Neural progenitor cell (in vitro differentiated cells): Measurements from ENCODE around the gene TAX1BP1. TPM values are rescaled to one million over a fixed set of nuclear protein-coding genes. Genes with fewer than 3 reads are reported as not detected.

Source experiments
- DNase-seq: peaks from one replicate; pipeline ENCODE4 v3.0.0-alpha.2; 2016; ENCODE audit warnings: low spot score
- H2AFZ ChIP-seq: fragments of 200-600 bp; sonication (generic); replicated peaks from 2 replicates; pipeline ENCODE4 v1.6.1; 2016; ENCODE audit warnings: antibody characterized with exemption
- H3F3A ChIP-seq: fragments of 200-600 bp; sonication (generic); 2 replicates; pipeline ENCODE4 v1.6.1; 2016; ENCODE audit warnings: antibody characterized with exemption, low read depth
- H3K27ac ChIP-seq: fragments of 200-600 bp; sonication (generic); 2 replicates; pipeline ENCODE4 v1.5.1; 2016; ENCODE audit warnings: mild to moderate bottlenecking
- H3K27me3 ChIP-seq: fragments of 200-600 bp; sonication (generic); 2 replicates; pipeline ENCODE4 v1.6.1; 2016; ENCODE audit warnings: mild to moderate bottlenecking, moderate library complexity
- H3K36me3 ChIP-seq: fragments of 200-600 bp; sonication (generic); 2 replicates; pipeline ENCODE4 v1.5.1; 2016
- H3K4me1 ChIP-seq: fragments of 200-600 bp; sonication (generic); 2 replicates; pipeline ENCODE4 v1.6.1; 2016; ENCODE audit warnings: mixed run types
- H3K4me2 ChIP-seq: fragments of 200-600 bp; sonication (generic); 2 replicates; pipeline ENCODE4 v1.6.1; 2016
- H3K4me3 ChIP-seq: fragments of 200-600 bp; sonication (generic); 2 replicates; pipeline ENCODE4 v1.5.1; 2016
- H3K79me2 ChIP-seq: fragments of 200-600 bp; sonication (generic); 2 replicates; pipeline ENCODE4 v1.6.1; 2016; ENCODE audit warnings: low read depth
- H3K9ac ChIP-seq: fragments of 200-600 bp; sonication (generic); 2 replicates; pipeline ENCODE4 v1.6.1; 2016
- H3K9me3 ChIP-seq: fragments of 200-600 bp; sonication (generic); 2 replicates; pipeline ENCODE4 v1.5.1; 2016; ENCODE audit warnings: low read depth
- H4K20me1 ChIP-seq: fragments of 200-600 bp; sonication (generic); 2 replicates; pipeline ENCODE4 v1.6.1; 2016; ENCODE audit warnings: low read depth
- H3K27ac Mint-ChIP-seq: 3 replicates; pipeline ENCODE4 v1.8.0; 2021; ENCODE audit warnings: mixed read lengths
- H3K27me3 Mint-ChIP-seq: 2 replicates; pipeline ENCODE4 v1.8.0; 2022; ENCODE audit warnings: low read depth, mild to moderate bottlenecking, inconsistent platforms, moderate library complexity, mixed read lengths; ENCODE audit not compliant: insufficient read depth
- H3K36me3 Mint-ChIP-seq: 3 replicates; pipeline ENCODE4 v1.8.0; 2021; ENCODE audit warnings: mixed read lengths
- H3K4me1 Mint-ChIP-seq: 3 replicates; pipeline ENCODE4 v1.8.0; 2021; ENCODE audit warnings: mixed read lengths
- H3K4me3 Mint-ChIP-seq: 3 replicates; pipeline ENCODE4 v1.8.0; 2021; ENCODE audit warnings: mild to moderate bottlenecking, moderate library complexity, mixed read lengths
- H3K9me3 Mint-ChIP-seq: 3 replicates; pipeline ENCODE4 v1.8.0; 2020; ENCODE audit warnings: mixed read lengths
- EZH2 ChIP-seq: fragments of 200-600 bp; sonication (generic); IDR thresholded peaks from 2 replicates; pipeline ENCODE4 v1.6.1; 2017; ENCODE audit warnings: antibody characterized with exemption, mild to moderate bottlenecking, moderate library complexity
- EZH2phosphoT487 ChIP-seq: fragments of 200-600 bp; sonication (generic); IDR thresholded peaks from 2 replicates; pipeline ENCODE4 v1.6.1; 2017; ENCODE audit warnings: antibody characterized with exemption
- total RNA-seq: library from RNA; depleted of rRNA; stranded (reverse); fragments of >200 nt; gene quantifications from 2 replicates; pipeline ENCODE4 v1.2.3, GENCODE V29; 2015; ENCODE audit warnings: low replicate concordance
- TF ChIP-seq, protein P1 (sequence below): fragments of 200-600 bp; sonication (generic); IDR thresholded peaks from 2 replicates; pipeline ENCODE4 v1.5.1; 2017; ENCODE audit warnings: antibody characterized with exemption, mild to moderate bottlenecking

Gene TAX1BP1
- total RNA-seq, 1 donor from 2014 or later, result 80.0 TPM

DNA sequence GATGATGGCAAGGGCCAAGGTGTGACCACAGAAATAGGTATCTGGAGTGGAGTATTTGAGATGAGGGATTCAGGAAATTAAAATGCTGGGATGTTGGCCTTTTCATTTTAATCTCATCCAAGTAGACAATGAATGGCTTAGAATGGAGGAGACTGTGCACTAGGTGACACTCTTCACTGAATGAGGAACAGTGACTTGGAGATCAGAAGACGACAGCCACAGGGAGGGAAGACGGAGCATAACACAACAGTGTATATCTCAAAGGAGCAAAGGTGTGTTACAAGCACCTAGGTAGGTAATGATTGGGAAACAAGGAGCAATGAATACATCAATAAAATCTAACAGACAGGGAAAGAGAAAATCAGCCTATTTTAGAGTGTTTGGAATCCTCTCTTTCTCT is 4.1 kb upstream of the TAX1BP1 start:
- Mint-ChIP-seq H3K4me3 (no peak overlapping the region), H3K9me3 (no peaks in the 10 kb centered on the region), H3K27me3 (no peaks in the 10 kb centered on the region), H3K36me3 (peaks cover under 1% of the 10 kb centered on the region), H3K27ac (no peak overlapping the region), H3K4me1 (peaks cover 8% of the 10 kb centered on the region)
- DNase-seq, result no peak
- H3K4me3 ChIP-seq, result no peak overlapping the region
- H3K27ac ChIP-seq, result no peak overlapping the region
- H3K79me2 ChIP-seq, result peaks cover 7% of the 10 kb centered on the region
- H2AFZ ChIP-seq, result no peak overlapping the region
- peaks cover 19% of the 10 kb centered on the region for H3F3A ChIP-seq
- no peak overlapping the region for H3K9ac ChIP-seq
- peaks cover under 1% of the 10 kb centered on the region for H4K20me1 ChIP-seq
- H3K4me2 ChIP-seq, result no peak overlapping the region
- no peaks in the 10 kb centered on the region for H3K9me3 ChIP-seq
- no peaks in the 10 kb centered on the region for H3K4me1 ChIP-seq
- no peaks in the 10 kb centered on the region for H3K27me3 ChIP-seq
- H3K36me3 ChIP-seq, result no peaks in the 10 kb centered on the region
- no peak for TF ChIP-seq EZH2
- TF ChIP-seq, protein P1, sequence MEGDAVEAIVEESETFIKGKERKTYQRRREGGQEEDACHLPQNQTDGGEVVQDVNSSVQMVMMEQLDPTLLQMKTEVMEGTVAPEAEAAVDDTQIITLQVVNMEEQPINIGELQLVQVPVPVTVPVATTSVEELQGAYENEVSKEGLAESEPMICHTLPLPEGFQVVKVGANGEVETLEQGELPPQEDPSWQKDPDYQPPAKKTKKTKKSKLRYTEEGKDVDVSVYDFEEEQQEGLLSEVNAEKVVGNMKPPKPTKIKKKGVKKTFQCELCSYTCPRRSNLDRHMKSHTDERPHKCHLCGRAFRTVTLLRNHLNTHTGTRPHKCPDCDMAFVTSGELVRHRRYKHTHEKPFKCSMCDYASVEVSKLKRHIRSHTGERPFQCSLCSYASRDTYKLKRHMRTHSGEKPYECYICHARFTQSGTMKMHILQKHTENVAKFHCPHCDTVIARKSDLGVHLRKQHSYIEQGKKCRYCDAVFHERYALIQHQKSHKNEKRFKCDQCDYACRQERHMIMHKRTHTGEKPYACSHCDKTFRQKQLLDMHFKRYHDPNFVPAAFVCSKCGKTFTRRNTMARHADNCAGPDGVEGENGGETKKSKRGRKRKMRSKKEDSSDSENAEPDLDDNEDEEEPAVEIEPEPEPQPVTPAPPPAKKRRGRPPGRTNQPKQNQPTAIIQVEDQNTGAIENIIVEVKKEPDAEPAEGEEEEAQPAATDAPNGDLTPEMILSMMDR, result no peak
- TF ChIP-seq EZH2phosphoT487, result no peak

DNA sequence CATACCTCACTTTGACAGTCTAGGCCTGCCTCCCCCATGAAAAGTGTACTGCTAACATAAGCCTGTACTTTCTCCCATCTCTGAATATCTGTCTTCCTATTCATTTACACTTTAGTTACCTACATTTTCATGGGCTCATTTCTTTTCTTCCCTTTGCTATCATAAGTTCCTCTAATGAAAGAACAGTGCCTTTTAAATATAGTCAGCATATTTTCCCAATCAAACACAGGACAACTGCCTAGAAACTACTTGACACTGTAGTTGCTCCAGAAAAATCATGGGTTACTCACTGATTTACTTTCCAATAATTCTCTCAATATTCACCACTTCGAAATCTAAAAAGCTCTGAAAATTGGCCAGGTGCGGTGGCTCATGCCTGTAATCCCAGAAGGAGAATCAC is 2.8 kb upstream of the TAX1BP1 start:
- Histone ChIP-seq H3K4me3 (no peak overlapping the region), H3K27ac (no peak overlapping the region), H3K36me3 (no peaks in the 10 kb centered on the region), H3K27me3 (no peaks in the 10 kb centered on the region), H3K9ac (no peak overlapping the region), H3F3A (peaks cover 19% of the 10 kb centered on the region), H3K4me1 (peaks cover 4% of the 10 kb centered on the region), H4K20me1 (peaks cover 9% of the 10 kb centered on the region), H2AFZ (no peak overlapping the region), H3K79me2 (peaks cover 20% of the 10 kb centered on the region), H3K4me2 (no peak overlapping the region), H3K9me3 (no peaks in the 10 kb centered on the region)
- TF ChIP-seq EZH2phosphoT487 (no peak), EZH2 (no peak)
- TF ChIP-seq, protein P1, result no peak
- peaks cover 17% of the 10 kb centered on the region for H3K4me1 Mint-ChIP-seq
- no peaks in the 10 kb centered on the region for H3K27me3 Mint-ChIP-seq
- H3K9me3 Mint-ChIP-seq, result no peaks in the 10 kb centered on the region
- peaks cover 2% of the 10 kb centered on the region for H3K36me3 Mint-ChIP-seq
- H3K4me3 Mint-ChIP-seq, result no peak overlapping the region
- H3K27ac Mint-ChIP-seq, result no peak overlapping the region
- DNase-seq, result no peak

DNA sequence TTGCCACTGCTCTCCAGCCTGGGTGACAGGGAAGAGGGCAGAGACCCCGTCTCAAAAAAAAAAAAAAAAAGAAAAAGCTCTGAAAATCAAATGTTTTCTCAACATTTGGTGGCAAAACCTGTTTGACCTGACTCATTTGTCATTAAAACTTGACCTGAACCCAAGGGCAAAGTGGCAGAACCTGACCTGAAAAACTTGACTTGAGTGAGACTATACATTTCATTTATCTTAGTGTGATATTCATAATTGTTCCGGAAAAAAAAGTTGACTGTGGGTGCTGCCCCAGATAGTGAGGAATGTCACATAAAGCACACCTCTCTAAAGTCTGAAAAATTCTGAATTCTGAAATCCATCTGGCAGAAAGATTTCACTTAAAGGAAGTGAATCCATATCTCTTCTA is 2.3 kb upstream of the TAX1BP1 start:
- peaks cover 24% of the 10 kb centered on the region for H3K79me2 ChIP-seq
- no peaks in the 10 kb centered on the region for H3K9me3 Mint-ChIP-seq

More for the DNA sequence above, 2.3 kb upstream of the TAX1BP1 start:
- Histone ChIP-seq H3K27ac (no peak overlapping the region), H4K20me1 (peaks cover 11% of the 10 kb centered on the region), H3K4me3 (no peak overlapping the region), H3K36me3 (no peaks in the 10 kb centered on the region), H3K4me2 (no peak overlapping the region), H3K4me1 (peaks cover 4% of the 10 kb centered on the region), H3F3A (peaks cover 19% of the 10 kb centered on the region), H3K9me3 (no peaks in the 10 kb centered on the region), H2AFZ (no peak overlapping the region), H3K9ac (no peak overlapping the region), H3K27me3 (no peaks in the 10 kb centered on the region)
- TF ChIP-seq, protein P1, result no peak
- TF ChIP-seq EZH2phosphoT487 (no peak), EZH2 (no peak)
- no peak for DNase-seq
- no peaks in the 10 kb centered on the region for H3K27me3 Mint-ChIP-seq
- H3K4me1 Mint-ChIP-seq, result peaks cover 21% of the 10 kb centered on the region
- H3K36me3 Mint-ChIP-seq, result peaks cover 2% of the 10 kb centered on the region
- H3K27ac Mint-ChIP-seq, result no peak overlapping the region
- no peak overlapping the region for H3K4me3 Mint-ChIP-seq
